HG02610 (cell line): ENCODE measurements around the gene PLAC8.
A peak's percentile ranks its signal among the peaks of the same experiment; 100 is the strongest.
"Not testable (repeated sequence)": the region's sequence is repeated elsewhere in the genome, so short reads cannot be mapped to it uniquely, and the experiment has no call there.

Source experiments
- ATAC-seq: cut with Tn5 transposase; IDR thresholded peaks from one replicate; pipeline ENCODE4 v1.9.1; 2021; ENCODE audit warnings: mild to moderate bottlenecking, moderate library complexity; ENCODE audit not compliant: unreplicated experiment

The PLAC8 gene

GRCh38 chr4:83114576-83114975 is at the start of gene PLAC8:
TSS of gene PLAC8 (minus strand) at chr4:83114729. CDS start at chr4:83107921, 6,808 bp downstream.
- peak; percentile 49 for ATAC-seq

- ATAC-seq, result no peak
These were observed 38.9 kb upstream of the PLAC8 start for GRCh38 chr4:83153417-83153816.

- ATAC-seq, result no peak
These were observed 38.2 kb upstream of the PLAC8 start for GRCh38 chr4:83152746-83153145.

- no peak for ATAC-seq
These were observed 37.1 kb upstream of the PLAC8 start for GRCh38 chr4:83151651-83152050.

- ATAC-seq, result no peak
These were observed 36.3 kb upstream of the PLAC8 start for GRCh38 chr4:83150653-83151330.

- ATAC-seq, result no peak
These were observed 35.5 kb upstream of the PLAC8 start for GRCh38 chr4:83149865-83150652.

- ATAC-seq, result no peak
These were observed 32.3 kb upstream of the PLAC8 start for GRCh38 chr4:83146841-83147240.

GRCh38 chr4:83145776-83146175 is 31.2 kb upstream of the PLAC8 start:
- ATAC-seq, result not testable (repeated sequence)

GRCh38 chr4:83139514-83140156 is 25.1 kb upstream of the PLAC8 start:
- ATAC-seq, result no peak

- peak; percentile 57 for ATAC-seq
These were observed 24.4 kb upstream of the PLAC8 start for GRCh38 chr4:83138946-83139345.

- no peak for ATAC-seq
These were observed 17.5 kb upstream of the PLAC8 start for GRCh38 chr4:83132065-83132464.

- ATAC-seq, result no peak
These were observed 14.7 kb upstream of the PLAC8 start for GRCh38 chr4:83129264-83129663.

- ATAC-seq, result no peak
These were observed 13.9 kb upstream of the PLAC8 start for GRCh38 chr4:83128240-83128929.

GRCh38 chr4:83125738-83126141 is 11.2 kb upstream of the PLAC8 start:
- peak; percentile 54 for ATAC-seq

- peak; percentile 54 for ATAC-seq
These were observed 9.7 kb upstream of the PLAC8 start for GRCh38 chr4:83124111-83124780.

- ATAC-seq, result no peak
These were observed 6.7 kb upstream of the PLAC8 start for GRCh38 chr4:83121246-83121645.

GRCh38 chr4:83118869-83119268 is 4.3 kb upstream of the PLAC8 start:
- no peak for ATAC-seq

GRCh38 chr4:83115656-83116285 is 1.2 kb upstream of the PLAC8 start:
- no peak for ATAC-seq

- no peak for ATAC-seq
These were observed 471 bp upstream of the PLAC8 start for GRCh38 chr4:83115000-83115399.

- no peak for ATAC-seq
These were observed 1.1 kb downstream of the PLAC8 start for GRCh38 chr4:83113429-83113786.
